Stimulated activated CD8-positive, alpha-beta memory T cell treated with anti-CD3 and anti-CD28 coated beads, Interleukin-15, amount 100 ng/mL, for 24 hours (primary cell): ENCODE data around the gene ABCA1.

Experiments
- DNase-seq: peaks from one replicate; pipeline ENCODE4 v3.0.0-alpha.2; 2020; ENCODE audit warnings: low read depth

The ABCA1 gene

GRCh38 chr9:104750185-104750767, 177.7 kb downstream of the ABCA1 start:
- DNase-seq, result no peak

- DNase-seq, result no peak
Observed at GRCh38 chr9:104748359-104749031, 179.5 kb downstream of the ABCA1 start.

- DNase-seq, result peak; percentile 73
Observed at GRCh38 chr9:104747565-104748358, 180.2 kb downstream of the ABCA1 start, which contains the start of gene NIPSNAP3A. TSS of gene NIPSNAP3A (plus strand) at chr9:104747683. CDS start at chr9:104747793, 110 bp downstream.

GRCh38 chr9:104747245-104747564, 180.8 kb downstream of the ABCA1 start:
- no peak for DNase-seq

GRCh38 chr9:104746798-104747197, 181.2 kb downstream of the ABCA1 start:
- DNase-seq, result no peak

GRCh38 chr9:104746285-104746684, 181.7 kb downstream of the ABCA1 start:
- no peak for DNase-seq

- no peak for DNase-seq
Observed at GRCh38 chr9:104745852-104746251, 182.1 kb downstream of the ABCA1 start.

- DNase-seq, result no peak
Observed at GRCh38 chr9:104743376-104743985, 184.5 kb downstream of the ABCA1 start.

GRCh38 chr9:104740621-104741020, 187.3 kb downstream of the ABCA1 start:
- DNase-seq, result no peak

- DNase-seq, result no peak
Observed at GRCh38 chr9:104738452-104738851, 189.5 kb downstream of the ABCA1 start.
